Thyroid gland (tissue), 4 donors: ENCODE measurements around the gene MDM2. TPM values are rescaled to one million over a fixed set of nuclear protein-coding genes. Genes with fewer than 3 reads are reported as not detected.

Source experiments
- DNase-seq, 2 donors: peaks; one replicate each; pipeline ENCODE4 v3.0.0-alpha.2; 2019
- H3K27ac ChIP-seq, 3 donors: fragments of 200-600 bp; sonication (generic); 1 replicate in 2 of 3; 2 replicates in 1 of 3; pipeline ENCODE4 v1.5.1; 2016 to 2019; ENCODE audit warnings: mild to moderate bottlenecking in 1 of 3, moderate library complexity in 1 of 3
- H3K27me3 ChIP-seq: fragments of 200-600 bp; sonication (generic); one replicate; pipeline ENCODE4 v1.5.1; 2019
- H3K36me3 ChIP-seq, 2 donors: fragments of 200-600 bp; sonication (generic); one replicate each; pipeline ENCODE4 v1.5.1; 2016 to 2019
- H3K4me1 ChIP-seq, 2 donors: fragments of 200-600 bp; sonication (generic); one replicate each; pipeline ENCODE4 v1.5.1; 2017 to 2019
- H3K4me3 ChIP-seq, 3 donors: fragments of 200-600 bp; sonication (generic); replicated peaks in 1 of 3; 1 replicate in 2 of 3; 2 replicates in 1 of 3; pipeline ENCODE4 v1.5.1; 2016; ENCODE audit warnings: mild to moderate bottlenecking in 1 of 3
- H3K9me3 ChIP-seq: fragments of 200-600 bp; sonication (generic); one replicate; pipeline ENCODE4 v1.5.1; 2017
- POLR2A ChIP-seq, 2 donors: fragments of 450-650 bp; IDR thresholded peaks; one replicate each; pipeline ENCODE4 v1.6.1; 2017; ENCODE audit warnings: antibody characterized with exemption in 2 of 2, mild to moderate bottlenecking in 2 of 2, moderate library complexity in 1 of 2
- WGBS, 2 donors: methylation state at CpG; one replicate each; pipeline ENCODE4 v1.1.5; 2017; 5-methylcytosine and 5-hydroxymethylcytosine counted together
- intact Hi-C: fragments of 100-400 bp; cut with DNase I; formaldehyde crosslinking; loops from one replicate; pipeline ENCODE4 v1.15.1; 2023
- total RNA-seq, 4 donors: library from RNA; depleted of rRNA; stranded (reverse); fragments of >200 nt; gene quantifications; one replicate each; pipeline ENCODE4 v1.2.3, GENCODE V29; 2016
- TF ChIP-seq, protein P1 (sequence below), 6 experiments: fragments of 200-600 bp in 3 of 6; fragments of 450-650 bp in 3 of 6; sonication (generic) in 3 of 6; IDR thresholded peaks; one replicate each; pipeline ENCODE4 v1.5.1; 2016 to 2019; ENCODE audit warnings: antibody characterized with exemption in 6 of 6, mild to moderate bottlenecking in 2 of 6, inconsistent platforms in 1 of 6, moderate library complexity in 1 of 6

The MDM2 gene
- total RNA-seq, 4 donors from 2014 or later = 56.7 to 124 (median 91.6) TPM

DNA sequence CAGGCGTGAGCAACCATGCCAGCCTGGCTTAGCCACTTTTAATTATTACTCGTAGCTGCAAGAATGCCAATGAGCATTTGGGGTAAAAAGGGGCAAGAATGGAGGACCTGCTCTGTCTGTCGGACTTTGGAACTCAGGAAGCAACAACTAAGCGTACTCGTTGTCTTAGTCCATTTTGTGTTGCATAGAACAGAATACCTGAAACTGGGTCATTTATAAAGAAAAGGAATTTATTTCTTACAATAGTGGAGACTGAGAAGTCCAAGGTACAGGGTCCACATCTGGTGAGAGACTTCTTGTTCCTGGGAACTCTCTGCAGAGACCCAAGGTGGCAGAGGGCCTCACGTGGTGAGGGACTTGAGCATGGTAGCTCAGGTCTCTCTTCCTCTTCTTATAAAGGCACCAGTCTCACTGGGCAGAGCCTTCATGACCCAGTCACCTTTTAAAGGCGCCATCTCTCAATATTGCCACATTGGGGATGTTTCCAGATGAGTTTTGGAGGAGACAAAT is 32.8 kb upstream of the MDM2 start:
- no peaks in the 10 kb centered on the region for H3K27me3 ChIP-seq
- H3K9me3 ChIP-seq = no peaks in the 10 kb centered on the region
- H3K36me3 ChIP-seq = no peaks in the 10 kb centered on the region
- no peak overlapping the region for H3K27ac ChIP-seq
- intact Hi-C loops = no loop called here
- 93 to 95% methylated on average over 7 of the region's 7 CpGs for WGBS, 2 donors
- H3K4me3 ChIP-seq = no peak overlapping the region
- DNase-seq = no peak
- no peaks in the 10 kb centered on the region for H3K4me1 ChIP-seq
- TF ChIP-seq, protein P1, sequence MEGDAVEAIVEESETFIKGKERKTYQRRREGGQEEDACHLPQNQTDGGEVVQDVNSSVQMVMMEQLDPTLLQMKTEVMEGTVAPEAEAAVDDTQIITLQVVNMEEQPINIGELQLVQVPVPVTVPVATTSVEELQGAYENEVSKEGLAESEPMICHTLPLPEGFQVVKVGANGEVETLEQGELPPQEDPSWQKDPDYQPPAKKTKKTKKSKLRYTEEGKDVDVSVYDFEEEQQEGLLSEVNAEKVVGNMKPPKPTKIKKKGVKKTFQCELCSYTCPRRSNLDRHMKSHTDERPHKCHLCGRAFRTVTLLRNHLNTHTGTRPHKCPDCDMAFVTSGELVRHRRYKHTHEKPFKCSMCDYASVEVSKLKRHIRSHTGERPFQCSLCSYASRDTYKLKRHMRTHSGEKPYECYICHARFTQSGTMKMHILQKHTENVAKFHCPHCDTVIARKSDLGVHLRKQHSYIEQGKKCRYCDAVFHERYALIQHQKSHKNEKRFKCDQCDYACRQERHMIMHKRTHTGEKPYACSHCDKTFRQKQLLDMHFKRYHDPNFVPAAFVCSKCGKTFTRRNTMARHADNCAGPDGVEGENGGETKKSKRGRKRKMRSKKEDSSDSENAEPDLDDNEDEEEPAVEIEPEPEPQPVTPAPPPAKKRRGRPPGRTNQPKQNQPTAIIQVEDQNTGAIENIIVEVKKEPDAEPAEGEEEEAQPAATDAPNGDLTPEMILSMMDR (IDR thresholded peaks at IDR 0.05) = no peak
- no peak for TF ChIP-seq POLR2A (IDR thresholded peaks at IDR 0.05)

DNA sequence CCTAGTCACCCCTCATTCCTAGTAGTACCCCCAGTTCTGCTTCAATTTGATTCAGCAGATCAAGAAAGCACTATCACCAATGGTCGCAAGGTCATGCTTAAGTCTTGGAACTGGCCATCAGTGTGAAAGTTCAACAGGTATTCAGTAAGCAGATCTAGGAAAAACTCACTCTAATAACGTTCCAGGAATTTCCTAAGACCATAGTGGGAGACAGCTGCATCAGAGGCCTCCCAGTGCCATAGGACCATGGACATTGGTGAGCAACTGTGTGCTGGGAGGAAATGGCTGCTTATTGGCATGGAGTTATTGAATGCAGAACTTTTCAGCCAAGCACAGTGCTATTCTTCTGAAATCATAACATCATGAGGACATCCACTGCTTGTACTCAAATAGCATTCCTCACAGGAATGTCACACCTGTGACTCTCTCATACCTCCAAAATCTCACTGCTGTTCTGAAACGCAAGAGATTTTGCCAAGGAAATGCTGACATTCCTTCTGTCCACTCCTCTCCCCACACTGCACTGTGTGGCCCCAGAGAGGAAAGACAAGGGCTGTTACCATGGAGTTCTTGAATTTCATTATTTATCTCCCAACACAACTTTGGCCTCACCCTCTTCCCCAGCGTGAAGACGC is 30.9 kb upstream of the MDM2 start:
- no peak for DNase-seq
- H3K27me3 ChIP-seq = no peaks in the 10 kb centered on the region
- no peaks in the 10 kb centered on the region for H3K36me3 ChIP-seq
- H3K4me3 ChIP-seq = no peak overlapping the region
- no peaks in the 10 kb centered on the region for H3K4me1 ChIP-seq
- WGBS, 2 donors = 85 to 88% methylated on average over 5 of the region's 5 CpGs
- H3K9me3 ChIP-seq = no peaks in the 10 kb centered on the region
- no peak for TF ChIP-seq POLR2A (IDR thresholded peaks at IDR 0.05)
- TF ChIP-seq, protein P1 (IDR thresholded peaks at IDR 0.05) = no peak
- intact Hi-C loops = no loop called here
- H3K27ac ChIP-seq = no peak overlapping the region

DNA sequence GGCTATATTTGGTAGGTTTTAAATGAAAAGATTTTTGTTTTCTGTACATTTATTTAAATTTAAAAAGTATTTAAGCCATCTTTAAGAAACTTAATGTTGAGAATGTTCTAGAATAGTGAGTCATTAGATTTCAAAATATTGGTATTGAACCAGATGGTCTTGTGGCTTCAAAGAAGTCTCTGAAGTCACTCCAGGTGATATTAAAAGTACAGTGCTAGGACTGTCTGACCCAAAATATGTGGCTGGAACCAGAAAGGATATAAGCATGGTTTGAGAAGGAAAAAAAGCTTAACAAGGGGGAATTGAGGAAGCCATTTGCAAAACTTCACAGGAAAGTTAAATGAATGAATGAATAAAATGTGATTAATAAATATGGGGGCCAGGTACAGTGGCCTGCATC is 28.7 kb upstream of the MDM2 start:
- H3K27me3 ChIP-seq = no peaks in the 10 kb centered on the region
- H3K4me1 ChIP-seq = no peaks in the 10 kb centered on the region
- H3K36me3 ChIP-seq = no peaks in the 10 kb centered on the region
- no peaks in the 10 kb centered on the region for H3K9me3 ChIP-seq
- DNase-seq = no peak
- no peak overlapping the region for H3K27ac ChIP-seq
- no peak for TF ChIP-seq POLR2A (IDR thresholded peaks at IDR 0.05)
- TF ChIP-seq, protein P1 (IDR thresholded peaks at IDR 0.05) = no peak
- H3K4me3 ChIP-seq = no peak overlapping the region
- intact Hi-C loops = no loop called here

DNA sequence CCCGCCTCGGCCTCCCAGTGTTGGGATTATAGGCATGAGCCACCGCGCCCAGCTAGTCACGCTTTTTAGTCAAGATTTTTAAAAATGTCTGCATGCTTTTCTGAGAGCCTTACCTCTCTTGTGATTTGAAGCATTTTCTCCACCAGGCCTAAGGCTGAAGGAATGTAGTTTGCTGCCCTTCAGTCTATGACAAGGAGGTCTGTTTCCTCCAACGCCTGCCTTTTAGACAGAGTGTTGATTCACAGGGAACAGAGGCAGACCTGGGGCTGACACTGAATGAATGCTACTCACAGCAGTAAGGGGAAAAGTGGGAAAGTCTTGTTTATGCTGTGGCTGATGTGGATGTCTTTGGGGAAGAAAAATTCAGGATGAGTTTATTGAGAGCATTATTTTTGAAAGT is 27.2 kb upstream of the MDM2 start:
- Histone ChIP-seq H3K27ac (no peak overlapping the region), H3K27me3 (no peaks in the 10 kb centered on the region), H3K4me1 (peaks cover 0 to 1% of the 10 kb centered on the region in 2 donors), H3K36me3 (no peaks in the 10 kb centered on the region), H3K4me3 (no peak overlapping the region), H3K9me3 (no peaks in the 10 kb centered on the region)
- intact Hi-C loops = no loop called here
- WGBS, 2 donors = 71 to 86% methylated on average over 6 of the region's 6 CpGs
- DNase-seq = no peak
- TF ChIP-seq, protein P1 (IDR thresholded peaks at IDR 0.05) = no peak
- TF ChIP-seq POLR2A (IDR thresholded peaks at IDR 0.05) = no peak

DNA sequence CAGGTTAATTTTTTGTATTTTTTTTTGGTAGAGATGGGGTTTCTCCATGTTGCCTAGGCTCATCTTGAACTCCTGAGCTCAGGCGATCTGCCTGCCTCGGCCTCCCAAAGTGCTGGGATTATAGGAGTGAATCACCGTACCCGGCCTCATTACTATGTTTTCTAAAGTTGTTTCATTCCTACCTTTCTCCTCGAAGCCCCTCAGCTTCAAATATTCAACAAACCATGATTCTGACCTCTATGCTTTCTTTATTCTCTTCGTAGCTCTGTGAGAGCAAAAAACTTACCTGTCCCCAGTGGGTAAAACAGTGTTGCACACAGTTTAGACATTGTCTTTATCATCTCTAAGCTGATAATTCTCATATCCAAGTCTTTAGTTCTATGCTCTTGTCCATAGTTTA is 26.2 kb upstream of the MDM2 start:
- intact Hi-C loops = no loop called here
- Histone ChIP-seq H3K36me3 (no peaks in the 10 kb centered on the region), H3K9me3 (no peaks in the 10 kb centered on the region), H3K27me3 (no peaks in the 10 kb centered on the region), H3K4me3 (no peak overlapping the region), H3K4me1 (peaks cover 0 to 4% of the 10 kb centered on the region in 2 donors), H3K27ac (no peak overlapping the region)
- TF ChIP-seq, protein P1 (IDR thresholded peaks at IDR 0.05) = no peak
- TF ChIP-seq POLR2A (IDR thresholded peaks at IDR 0.05) = no peak
- DNase-seq = no peak
- 93 to 94% methylated on average over 6 of the region's 6 CpGs for WGBS, 2 donors
